HG02981 (cell line): ENCODE results near the gene PATJ.
"Not testable (repeated sequence)": the region's sequence is repeated elsewhere in the genome, so short reads cannot be mapped to it uniquely, and the experiment has no call there.

Source experiments
- ATAC-seq: cut with Tn5 transposase; IDR thresholded peaks from one replicate; pipeline ENCODE4 v1.9.1; 2021; ENCODE audit warnings: mild to moderate bottlenecking, moderate library complexity; ENCODE audit not compliant: unreplicated experiment

PATJ gene

DNA sequence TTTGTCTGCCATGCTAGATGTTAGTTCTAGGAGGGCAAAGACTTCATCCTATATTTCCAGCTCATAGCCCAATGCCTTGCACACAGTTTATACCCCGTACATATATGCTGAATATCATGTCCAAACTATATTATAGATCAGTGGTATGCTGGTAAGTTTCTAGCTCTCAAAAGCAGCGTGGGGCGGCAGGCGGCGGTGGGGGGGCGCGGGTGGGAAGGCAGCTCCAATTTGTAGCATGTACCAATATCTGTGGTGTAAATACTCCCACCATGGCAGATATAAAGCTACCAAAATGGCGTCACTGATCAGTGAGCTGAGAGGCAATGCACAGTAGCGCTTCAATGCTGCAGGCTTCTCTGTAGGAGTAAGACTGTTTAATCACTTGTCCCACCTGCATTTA lies 77.1 kb downstream of the PATJ start:
- ATAC-seq = no peak

DNA sequence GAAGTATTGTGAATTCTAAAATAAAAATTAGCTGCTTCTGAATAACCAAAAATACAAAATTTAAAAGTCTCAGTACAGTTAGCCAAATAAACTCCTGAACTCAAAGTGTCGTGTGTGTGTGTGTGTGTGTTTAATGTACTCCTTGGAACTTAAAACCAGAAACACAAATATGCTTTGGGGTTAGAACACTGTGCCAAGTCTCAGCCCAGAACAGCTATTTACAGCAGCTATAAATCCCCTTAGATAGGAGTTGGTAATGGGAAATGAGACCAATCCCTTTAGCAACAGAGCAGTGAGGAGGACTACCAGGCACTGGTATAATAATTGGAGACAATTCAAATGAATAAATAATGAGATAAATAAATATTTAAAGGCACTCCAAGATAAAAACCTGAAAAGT lies 83.1 kb downstream of the PATJ start:
- ATAC-seq = no peak

DNA sequence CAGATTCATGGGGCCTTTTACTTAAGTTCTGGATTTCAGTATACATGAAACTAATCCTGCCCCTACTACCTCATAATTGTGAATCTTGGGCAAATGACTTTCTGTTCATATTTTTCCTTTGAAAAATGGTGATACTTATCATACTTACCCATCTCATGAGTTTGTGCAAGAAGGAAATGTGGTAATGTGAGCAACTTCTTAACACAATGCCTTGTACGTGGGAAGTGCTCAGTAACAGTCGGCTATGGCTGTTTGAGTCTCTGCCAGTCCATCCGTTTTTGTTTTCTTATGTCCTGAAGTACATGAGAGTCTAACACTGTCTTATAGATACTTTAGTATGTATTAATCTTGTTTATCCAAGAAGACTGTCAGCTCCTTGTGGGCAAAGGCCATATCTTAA lies 86.5 kb downstream of the PATJ start:
- no peak for ATAC-seq

DNA sequence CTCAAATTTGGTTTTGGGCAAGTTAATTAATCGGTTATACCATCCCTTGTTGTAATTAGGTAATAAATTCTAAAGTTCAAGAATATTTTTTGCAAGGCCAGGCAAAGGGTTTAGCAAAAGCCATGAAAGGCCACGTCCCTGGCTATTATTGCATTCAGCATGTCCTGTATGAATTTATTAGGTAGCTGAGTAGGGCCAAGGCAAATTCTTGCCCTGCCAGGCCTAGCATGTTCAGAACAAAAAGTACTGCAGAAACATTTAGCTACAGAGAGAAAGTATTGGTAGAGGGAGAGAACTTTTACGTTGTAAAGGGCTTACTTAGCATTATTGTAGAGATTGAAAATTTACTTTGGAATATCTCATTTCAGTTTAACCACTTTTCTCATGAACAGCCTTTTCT lies 94.4 kb downstream of the PATJ start:
- ATAC-seq = no peak

DNA sequence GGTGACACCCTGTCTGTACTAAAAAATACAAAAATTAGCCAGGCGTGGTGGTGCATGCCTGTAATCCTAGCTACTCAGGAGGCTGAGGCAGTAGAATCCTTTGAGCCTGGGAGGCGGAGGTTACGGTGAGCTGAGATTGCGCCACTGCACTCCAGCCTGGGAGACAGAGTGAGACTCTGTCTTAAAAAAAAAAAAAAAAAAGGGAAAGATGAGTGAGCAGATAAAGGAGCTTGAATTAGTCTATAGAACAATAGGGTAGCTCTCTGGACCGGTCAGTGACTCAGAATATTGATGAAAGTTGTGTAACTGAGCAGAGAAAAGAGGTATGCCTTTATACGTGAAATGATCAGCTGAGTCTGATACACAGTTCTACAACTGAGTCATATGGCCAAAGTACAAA lies 95.3 kb downstream of the PATJ start:
- not testable (repeated sequence) for ATAC-seq

DNA sequence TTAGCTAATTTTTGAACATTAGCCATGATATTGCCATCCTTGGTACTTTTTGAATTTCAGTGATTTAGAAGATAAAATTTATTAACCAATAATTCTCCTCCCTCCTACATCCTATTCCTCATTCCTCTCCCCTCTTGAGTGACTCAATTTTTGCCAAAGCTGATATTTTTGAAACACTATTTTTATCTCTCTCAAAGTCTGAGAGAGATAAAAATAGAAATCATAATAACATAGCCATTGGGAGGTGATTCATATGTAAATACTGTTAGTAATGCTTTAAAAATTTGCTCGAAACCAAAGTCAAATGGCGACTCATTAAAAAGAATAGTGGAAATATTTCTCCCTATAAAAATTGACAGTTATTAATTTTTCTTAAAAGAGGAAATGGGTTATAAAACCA lies 97.4 kb downstream of the PATJ start:
- ATAC-seq = no peak

DNA sequence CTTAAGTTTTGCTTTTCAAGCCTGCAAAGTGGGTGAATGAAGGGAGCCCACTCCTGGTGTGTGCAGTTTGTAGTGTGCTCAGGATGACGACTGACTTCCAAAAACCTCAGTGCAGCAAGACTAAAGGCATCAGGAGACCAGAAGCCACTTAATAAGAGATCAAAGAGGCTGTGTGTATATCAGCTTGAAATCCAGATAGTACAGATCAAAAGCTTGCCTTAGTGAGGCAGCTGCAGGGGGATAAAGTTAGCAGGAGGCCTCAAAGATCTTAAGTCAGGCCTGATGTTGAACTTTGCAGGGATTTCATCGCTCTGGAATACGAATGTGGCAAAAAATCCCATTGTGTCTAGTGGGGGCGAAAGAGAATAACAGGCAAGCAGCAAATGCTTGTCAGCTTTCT lies 99.8 kb downstream of the PATJ start:
- ATAC-seq = no peak

DNA sequence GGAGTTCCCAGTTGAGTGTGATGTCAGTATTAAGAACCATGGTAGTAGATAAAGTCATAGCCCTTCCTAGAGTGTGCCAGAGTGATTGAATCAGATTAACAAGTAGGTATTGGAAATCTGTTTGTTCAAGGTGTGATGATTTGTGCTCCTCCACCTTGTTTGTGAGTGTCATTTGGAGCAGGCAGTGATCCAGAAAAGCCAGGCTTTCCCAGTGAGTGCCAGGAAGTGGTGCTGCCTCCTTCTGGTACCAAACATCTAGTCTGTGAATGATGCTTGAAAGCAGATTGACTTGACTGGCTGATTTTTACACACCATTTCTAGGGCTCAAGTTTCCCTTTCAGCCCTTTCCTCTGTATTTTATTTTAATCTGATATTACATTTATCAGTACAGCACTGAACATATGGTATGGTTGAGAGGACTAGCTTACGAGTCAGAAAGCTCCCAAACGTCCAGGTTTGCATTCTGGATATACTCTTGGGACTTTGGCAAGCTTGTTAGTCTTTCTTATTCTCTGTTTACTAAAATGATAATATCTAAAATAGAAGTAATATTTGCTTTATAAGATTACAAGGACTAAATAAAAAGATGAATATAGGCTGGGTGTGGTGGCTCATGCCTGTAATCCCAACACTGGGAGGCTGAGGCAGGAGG lies 100.7 kb downstream of the PATJ start:
- no peak for ATAC-seq

DNA sequence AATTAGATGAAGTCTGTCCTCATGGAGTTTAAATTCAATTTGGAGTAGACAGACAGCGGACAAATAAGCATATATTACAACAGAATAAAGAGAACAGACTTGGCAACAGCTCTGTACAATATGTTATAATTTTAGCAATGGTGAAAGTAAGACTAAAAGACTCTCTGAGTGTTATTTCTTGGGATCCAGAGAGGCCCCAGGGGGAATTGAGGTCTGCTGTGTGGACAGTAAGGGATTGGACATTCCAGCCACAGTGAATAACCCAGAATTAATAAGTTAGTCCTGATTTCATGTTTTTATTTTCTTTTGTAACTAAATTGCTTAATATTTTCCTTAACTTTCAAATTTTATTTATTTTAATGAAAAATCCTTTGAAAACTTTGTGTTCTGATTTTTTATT lies 101.7 kb downstream of the PATJ start:
- no peak for ATAC-seq

DNA sequence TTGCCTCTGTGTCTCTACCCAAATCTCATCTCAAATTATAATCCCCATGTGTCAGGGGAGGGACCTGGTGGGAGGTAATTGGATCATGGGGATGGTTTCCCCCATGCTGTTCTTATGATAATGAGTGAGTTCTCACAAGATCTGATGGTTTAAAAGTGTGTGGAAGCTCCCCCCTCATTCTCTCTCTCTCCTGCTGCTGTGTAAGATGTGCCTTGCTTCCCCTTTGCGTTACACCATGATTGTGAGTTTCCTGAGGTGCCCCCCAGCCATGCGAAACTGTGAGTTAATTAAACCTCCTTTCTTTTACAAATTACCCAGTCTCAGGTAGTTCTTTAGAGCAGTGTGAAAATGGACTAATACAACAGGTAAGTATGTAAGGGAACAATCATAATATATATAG lies 102.4 kb downstream of the PATJ start:
- not testable (repeated sequence) for ATAC-seq

DNA sequence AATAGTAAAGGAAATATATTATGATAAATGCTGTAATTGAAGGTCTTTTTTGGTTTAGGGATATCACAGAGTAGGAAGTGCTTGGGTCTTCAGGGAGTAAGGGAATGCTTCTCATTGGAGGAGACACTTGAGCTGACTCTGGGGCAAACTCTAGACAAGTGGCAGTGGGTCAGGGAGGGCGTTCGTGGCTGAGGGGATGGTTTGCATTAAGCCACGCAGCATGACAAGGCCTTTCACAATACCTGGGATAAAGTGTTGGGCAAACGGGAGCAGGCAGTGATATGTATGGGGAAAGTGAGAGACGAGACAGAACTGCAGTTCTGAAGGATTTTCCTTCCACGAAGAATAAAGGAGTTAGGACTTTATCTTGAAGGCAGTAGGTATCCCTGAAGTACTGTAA lies 109.0 kb downstream of the PATJ start:
- ATAC-seq = no peak

DNA sequence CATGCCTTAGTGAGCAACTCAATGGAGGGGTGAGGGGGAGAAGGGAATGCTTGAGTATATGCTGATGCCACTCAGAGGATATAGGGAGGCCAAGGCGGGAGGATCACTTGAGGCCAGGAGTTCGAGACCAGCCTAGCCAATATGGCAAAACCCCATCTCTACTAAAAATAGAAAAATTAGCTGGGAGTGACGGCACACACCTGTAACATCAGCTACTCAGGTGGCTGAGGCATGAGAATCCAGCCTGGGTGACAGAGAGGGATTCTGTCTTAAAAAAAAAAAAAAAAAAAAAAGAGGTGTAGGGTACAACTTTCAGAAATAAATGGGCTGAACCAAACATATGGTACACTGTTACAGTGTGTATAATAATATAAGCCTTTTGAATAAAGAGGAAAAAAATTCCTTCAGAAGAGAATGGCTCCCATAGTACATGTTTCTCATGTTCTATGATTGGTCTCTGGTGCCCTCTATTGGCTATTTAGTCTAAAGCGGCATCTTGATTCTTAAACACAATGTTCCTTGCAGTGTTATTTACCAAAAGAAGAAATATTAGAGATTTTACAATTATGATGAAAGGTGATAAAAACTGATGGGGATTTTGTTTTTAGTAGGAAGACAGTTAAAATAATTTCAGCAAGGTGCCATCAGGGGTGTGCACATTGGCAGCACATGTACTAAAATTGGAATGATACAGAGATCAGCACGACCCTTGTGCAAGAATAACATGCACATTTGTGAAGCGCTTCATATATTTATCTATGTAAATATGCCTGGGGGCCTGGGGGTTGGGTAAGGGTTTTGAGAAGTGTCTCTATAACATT lies 109.8 kb downstream of the PATJ start:
- peak; percentile 50 for ATAC-seq

DNA sequence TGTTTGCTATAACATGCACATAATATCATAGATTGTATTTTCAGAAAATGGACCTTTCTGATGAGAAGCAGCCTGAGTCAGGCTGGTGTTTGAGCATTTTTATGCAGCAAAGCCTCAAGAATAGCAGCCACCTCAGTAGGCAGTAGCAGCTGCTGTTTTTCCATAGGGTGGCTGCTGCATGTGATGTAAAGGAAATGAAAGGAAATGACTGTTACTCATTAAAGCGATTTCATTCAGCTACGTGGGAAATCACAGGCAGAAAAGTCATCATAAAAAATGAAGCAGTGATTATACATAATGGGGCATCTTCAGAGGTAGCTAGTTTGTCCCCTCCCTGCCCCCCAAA lies 110.4 kb downstream of the PATJ start:
- ATAC-seq = no peak

DNA sequence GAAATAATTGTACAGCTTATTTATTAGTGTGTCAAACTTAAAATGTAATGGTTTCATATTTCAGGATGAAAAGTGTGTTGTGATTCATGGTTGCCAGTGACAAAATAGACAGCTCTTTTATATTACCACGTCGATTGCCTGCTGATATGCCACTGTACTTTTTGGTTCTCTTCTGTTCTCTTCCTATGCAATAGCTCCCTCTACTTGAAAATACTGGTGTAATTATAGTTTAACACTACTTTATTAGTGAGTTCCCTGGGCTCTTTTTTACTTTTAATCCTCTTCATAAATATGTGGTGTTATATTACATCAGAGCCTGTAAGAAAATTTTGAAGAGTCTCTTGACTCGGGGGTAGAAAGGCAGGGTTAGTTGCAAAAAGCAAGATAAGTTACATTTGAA lies 111.3 kb downstream of the PATJ start:
- no peak for ATAC-seq

DNA sequence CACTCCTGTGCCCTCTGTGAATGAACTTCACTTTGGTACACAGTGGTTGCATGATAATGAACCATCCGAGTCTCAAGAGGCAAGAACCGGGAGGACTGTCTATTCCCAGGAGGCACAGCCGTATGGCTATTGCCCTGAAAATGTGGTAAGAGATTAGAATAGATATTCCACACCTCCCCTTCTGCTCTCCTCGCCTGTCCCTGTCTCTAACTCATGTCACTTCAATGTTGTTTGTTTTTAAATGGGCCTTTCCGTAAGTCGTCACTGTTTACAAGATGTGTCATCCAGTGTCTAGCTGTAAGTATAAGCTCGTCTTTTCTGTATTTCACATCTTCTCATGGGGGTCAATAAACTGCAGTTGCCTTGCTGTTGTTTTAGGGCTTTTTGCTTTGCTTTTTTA lies 122.2 kb downstream of the PATJ start:
- ATAC-seq = no peak

DNA sequence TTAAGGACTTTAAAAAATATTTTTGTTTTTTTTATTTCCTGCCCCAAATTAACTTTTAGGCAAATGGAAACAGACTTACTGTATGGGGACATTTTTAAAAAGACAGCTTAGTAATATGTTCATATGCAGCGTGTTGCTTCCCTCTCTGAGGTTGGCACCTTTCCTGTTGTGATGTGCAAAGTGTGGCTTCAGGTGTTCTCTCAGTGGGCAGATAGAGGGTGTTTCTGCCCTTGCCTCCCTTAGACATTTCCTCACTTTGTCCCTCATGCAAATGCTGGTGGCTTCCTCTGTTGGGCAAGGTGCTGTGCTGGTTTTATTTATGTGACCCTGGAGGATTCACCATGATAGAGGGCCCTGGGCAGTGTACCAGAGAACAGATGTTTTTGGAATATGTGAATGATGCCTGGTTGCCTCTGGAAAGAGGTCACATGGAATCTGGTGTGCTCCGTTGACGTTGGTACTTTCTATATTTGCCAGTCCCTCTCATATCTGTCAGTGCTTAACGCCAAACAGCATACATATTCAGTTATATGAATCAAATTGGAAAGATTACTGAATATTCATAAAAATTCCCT lies 123.5 kb downstream of the PATJ start:
- ATAC-seq = no peak

DNA sequence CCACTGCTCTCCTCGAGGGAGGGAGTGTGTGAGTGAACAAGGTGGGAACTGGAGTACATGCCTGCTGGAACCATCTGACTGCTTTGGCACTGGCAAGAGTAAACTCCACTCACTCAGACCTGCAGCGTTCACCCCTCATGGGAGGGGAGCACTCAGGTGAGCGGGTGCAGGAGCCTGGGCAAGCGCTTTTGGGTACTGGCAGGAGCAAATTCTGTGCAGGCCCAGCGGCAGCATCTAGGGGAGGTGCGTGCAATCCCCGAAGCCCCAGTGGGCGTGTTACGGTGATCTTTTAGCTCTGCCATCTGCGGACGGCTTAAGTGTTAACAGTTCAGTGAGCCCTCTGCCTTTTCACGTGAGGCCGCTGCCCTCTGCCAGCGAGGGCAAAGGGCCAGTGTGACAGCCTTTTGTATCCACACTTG lies 127.4 kb downstream of the PATJ start:
- ATAC-seq = no peak

DNA sequence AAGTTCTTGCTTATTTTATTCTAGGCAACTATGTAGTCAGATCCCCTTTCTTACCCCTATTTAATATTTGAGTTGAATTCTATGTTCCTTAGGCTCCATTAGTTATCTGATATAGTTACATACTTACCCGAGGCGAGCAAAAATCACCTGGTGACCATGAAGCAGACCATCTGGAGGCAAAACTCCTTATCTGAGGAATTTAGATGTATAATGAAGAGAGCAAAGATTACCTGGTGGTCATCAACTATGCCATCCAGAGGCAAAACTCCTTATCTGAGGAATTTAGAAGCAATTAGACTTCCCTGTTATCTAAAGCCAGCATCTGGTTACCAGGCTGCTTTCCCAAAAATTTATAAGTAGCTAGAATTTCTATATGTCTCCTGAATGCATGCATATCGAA lies 129.9 kb downstream of the PATJ start:
- no peak for ATAC-seq

DNA sequence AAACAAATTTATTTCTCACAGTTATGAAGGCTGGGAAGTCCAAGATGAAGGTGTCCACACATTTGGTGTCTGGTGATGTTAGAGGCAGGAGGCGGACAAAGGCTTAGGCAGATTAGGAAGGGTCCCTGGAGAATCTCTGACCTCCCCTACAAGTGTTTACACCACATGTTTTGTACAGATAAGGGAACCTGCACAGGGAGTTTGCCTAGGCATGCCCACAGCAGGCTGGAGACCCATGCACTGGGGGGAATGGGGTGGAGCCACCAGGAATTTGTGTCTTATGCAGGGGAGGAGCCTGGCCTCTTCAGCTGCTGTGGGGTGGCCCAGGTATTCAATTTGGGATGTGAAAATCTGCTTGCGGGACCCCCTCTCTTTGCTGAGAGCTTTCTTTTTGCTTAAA lies 131.3 kb downstream of the PATJ start:
- no peak for ATAC-seq

DNA sequence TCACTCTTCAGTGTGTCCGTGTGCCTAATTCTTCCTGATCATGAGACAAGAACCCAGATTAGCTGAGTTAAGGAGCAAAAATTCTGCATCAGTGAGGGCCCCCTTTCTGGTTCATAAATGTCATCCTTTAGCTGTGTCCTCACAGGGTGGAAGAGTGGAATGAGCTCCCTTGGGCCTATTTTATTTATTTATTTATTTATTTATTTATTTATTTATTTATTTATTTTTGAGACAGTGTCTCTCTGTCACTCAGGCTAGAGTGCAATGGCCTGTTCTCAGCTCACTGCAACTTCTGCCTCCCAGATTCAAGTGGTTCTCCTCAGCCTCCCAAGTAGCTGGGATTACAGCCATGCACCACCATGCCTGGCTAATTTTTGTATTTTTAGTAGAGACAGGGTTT lies 131.7 kb downstream of the PATJ start:
- ATAC-seq = no peak

DNA sequence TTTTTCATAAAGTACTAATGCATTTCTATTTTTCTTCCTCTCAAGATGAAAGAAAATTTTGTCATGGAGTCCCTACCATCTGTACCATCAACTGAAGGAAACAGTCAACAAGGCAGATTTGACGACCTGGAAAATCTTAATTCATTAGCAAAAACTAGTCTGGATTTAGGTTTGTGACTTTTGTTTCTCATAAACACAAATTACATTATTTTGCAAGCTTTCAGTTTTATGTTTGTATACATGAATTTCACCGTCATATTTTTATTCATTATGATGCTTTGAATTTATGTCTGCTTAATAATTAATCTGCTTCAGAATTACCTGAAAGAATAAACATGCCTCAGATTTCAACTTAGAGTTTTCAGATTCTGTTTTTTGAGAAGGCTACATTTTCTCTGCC lies 132.9 kb downstream of the PATJ start:
- no peak for ATAC-seq

DNA sequence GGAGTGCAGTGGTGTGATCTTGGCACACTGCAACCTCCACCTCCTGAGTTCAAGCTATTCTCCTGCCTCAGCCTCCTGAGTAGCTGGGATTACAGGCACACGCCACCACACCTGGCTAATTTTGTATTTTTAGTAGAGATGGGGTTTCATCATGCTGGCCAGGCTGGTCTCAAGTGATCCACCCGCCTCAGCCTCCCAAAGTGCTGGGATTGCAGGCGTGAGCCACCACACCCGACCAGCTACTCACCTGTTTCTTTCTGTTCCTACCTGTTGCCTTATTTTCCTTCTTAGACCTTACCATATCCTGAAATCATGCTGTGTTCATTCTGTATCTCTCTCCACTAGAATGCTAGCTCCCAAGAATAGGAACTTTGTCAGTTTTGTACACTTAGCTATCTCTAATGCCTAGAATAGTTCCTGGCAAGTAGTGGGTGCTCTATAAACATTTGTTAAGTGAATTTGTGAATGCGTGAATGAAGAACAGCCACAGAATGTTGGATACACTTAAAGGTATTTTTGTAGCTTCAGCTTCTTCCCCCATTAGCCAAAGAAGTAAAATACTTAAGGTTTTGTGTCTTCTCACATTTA lies 137.7 kb downstream of the PATJ start:
- ATAC-seq = not testable (repeated sequence)
